Mucosa of descending colon (tissue), 3 donors: Measurements from ENCODE around the gene POLR2H. TPM values are rescaled to one million over a fixed set of nuclear protein-coding genes. Genes with fewer than 3 reads are reported as not detected.

Experiments
- ATAC-seq: fragments of 200-7000 bp; cut with Tn5 transposase; one replicate; pipeline ENCODE4 v1.9.1; 2020; ENCODE audit warnings: mild to moderate bottlenecking, moderate library complexity
- DNase-seq, 3 donors: peaks; one replicate each; pipeline ENCODE4 v3.0.0-alpha.2; 2020
- H3K36me3 ChIP-seq: fragments of 200-600 bp; one replicate; pipeline ENCODE4 v1.8.0; 2021; ENCODE audit warnings: low read depth, mild to moderate bottlenecking
- H3K4me1 ChIP-seq: fragments of 200-600 bp; one replicate; pipeline ENCODE4 v1.8.0; 2021; ENCODE audit warnings: low read depth, mild to moderate bottlenecking
- H3K4me3 ChIP-seq: fragments of 200-600 bp; one replicate; pipeline ENCODE4 v1.8.0; 2021; ENCODE audit warnings: mild to moderate bottlenecking
- H3K9me3 ChIP-seq: fragments of 200-600 bp; one replicate; pipeline ENCODE4 v1.8.0; 2021; ENCODE audit warnings: mild to moderate bottlenecking
- CTCF ChIP-seq: fragments of 200-600 bp; IDR thresholded peaks from one replicate; pipeline ENCODE4 v1.8.0; 2022; ENCODE audit warnings: antibody characterized with exemption, mild to moderate bottlenecking
- intact Hi-C, 2 donors: fragments of 100-400 bp; cut with DNase I in 1 of 2; cut with micrococcal nuclease in 1 of 2; formaldehyde crosslinking; loops; one replicate each; pipeline versions ENCODE4 v1.11.0 to v1.11.1; 2022; cut with DNase I, micrococcal nuclease
- long read RNA-seq, 2 donors: library from polyadenylated mRNA; unstranded; transcript quantifications; one replicate each; pipeline ENCODE4 v2.0.0, GENCODE V29; 2019 to 2021
- total RNA-seq, 3 donors: library from RNA; stranded (reverse); fragmentation: NEBNext Ultra II Directional in 2 of 3; extraction: Animal tissue kit (Norgen Biotek cat#: 25700) in 2 of 3; gene quantifications; one replicate each; pipeline versions ENCODE4 v1.2.1 to v1.2.4, GENCODE V29; 2021 to 2023
- donor health status: DM: no; HTN: no; CAD: no; lungs with moderate emphysema.
- donor health status: DM: no; HTN: no; CAD: no.
- donor health status: DM: no; HTN: yes; CAD: no.

POLR2H gene
- total RNA-seq: 100 to 1,000 TPM in 1 of 3 donors, 10 to 100 TPM in 2; 87.8 to 126 (median 90.1) TPM
- long read RNA-seq, donor 1, transcript POLR2H-208 (6 exons, 1,802 nt): major isoform, 12 of 57 reads
- long read RNA-seq, donor 1, partial matches to known transcripts: 21 of 57 reads
- long read RNA-seq, donor 1, other reads (novel, unspliced or antisense): 21 of 57 reads
- long read RNA-seq, donor 2, partial matches to known transcripts: 59 of 71 reads
- long read RNA-seq, donor 2, other reads (novel, unspliced or antisense): 3 of 71 reads

- ATAC-seq (peak; percentile 64), DNase-seq (peak; percentile 58 to 82 (median 79))
- H3K4me3 ChIP-seq: peak within 1 kb of the TSS; percentile 96
- H3K9me3 ChIP-seq: no peaks in the 10 kb centered on the region
- TF ChIP-seq CTCF: no peak
- H3K4me1 ChIP-seq: peaks cover 22% of the 10 kb centered on the region
- intact Hi-C loops: no loop called here
- no peaks in the 10 kb centered on the region for H3K36me3 ChIP-seq
These were observed at the start of gene POLR2H, which contains the start of gene CLCN2 for GRCh38 chr3:184361532-184361931. TSS of gene POLR2H (plus strand) at chr3:184361710. CDS start at chr3:184363493, 1,783 bp downstream. TSS of gene CLCN2 (minus strand) at chr3:184361605. CDS start at chr3:184361479, 126 bp downstream.

GRCh38 chr3:184314363-184314699, 47.2 kb upstream of the POLR2H start, which contains the start of gene EIF4G1:
TSS of gene EIF4G1 (plus strand) at chr3:184314606. CDS start at chr3:184315797, 1,191 bp downstream.
- peak; percentile 89 for ATAC-seq

GRCh38 chr3:184314700-184315542, 46.6 kb upstream of the POLR2H start:
- ATAC-seq (peak; percentile 75), DNase-seq (peak; percentile 81 to 90 (median 90))
- Histone ChIP-seq H3K36me3 (peaks cover 4% of the 10 kb centered on the region), H3K9me3 (no peaks in the 10 kb centered on the region), H3K4me1 (peaks cover 41% of the 10 kb centered on the region), H3K4me3 (peak overlapping the region; percentile 84)
- intact Hi-C loops: no loop called here
- no peak for TF ChIP-seq CTCF

More at GRCh38 chr3:184314363-184314699, 47.2 kb upstream of the POLR2H start, which contains the start of gene EIF4G1:
- no peak for TF ChIP-seq CTCF
- peaks cover 4% of the 10 kb centered on the region for H3K36me3 ChIP-seq
- H3K4me1 ChIP-seq: peaks cover 36% of the 10 kb centered on the region
- no peaks in the 10 kb centered on the region for H3K9me3 ChIP-seq
- DNase-seq: peak; percentile 97
- intact Hi-C loops: no loop called here
- peak within 1 kb of the TSS; percentile 84 for H3K4me3 ChIP-seq

GRCh38 chr3:184315543-184315867, 46.0 kb upstream of the POLR2H start:
- TF ChIP-seq CTCF: no peak
- no peaks in the 10 kb centered on the region for H3K9me3 ChIP-seq
- peaks cover 46% of the 10 kb centered on the region for H3K4me1 ChIP-seq
- DNase-seq (no peak), ATAC-seq (peak; percentile 5)
- H3K4me3 ChIP-seq: peak overlapping the region; percentile 84
- intact Hi-C loops: no loop called here
- peaks cover 4% of the 10 kb centered on the region for H3K36me3 ChIP-seq

- TF ChIP-seq CTCF: no peak
- peak in 2 of 3 donors; percentile 32 to 55 for DNase-seq
- Histone ChIP-seq H3K9me3 (no peaks in the 10 kb centered on the region), H3K4me3 (peak overlapping the region; percentile 84), H3K36me3 (peaks cover 6% of the 10 kb centered on the region), H3K4me1 (peaks cover 46% of the 10 kb centered on the region)
- ATAC-seq: no peak
- intact Hi-C loops: no loop called here
These were observed 45.4 kb upstream of the POLR2H start for GRCh38 chr3:184315871-184316661.
